H1 (cell line): Measurements from ENCODE around the gene COL27A1. TPM values are rescaled to one million over a fixed set of nuclear protein-coding genes. Genes with fewer than 3 reads are reported as not detected.

Experiments
- CTCF ChIA-PET: fragments of 300-600 bp; sonication (Branson Sonifier 250); formaldehyde crosslinking; loops from one replicate; lab custom pipeline; 2021; ENCODE audit not compliant: partially characterized antibody; lab: Charles Lee
- POLR2A ChIA-PET: fragments of 300-600 bp; sonication (Branson Sonifier 250); formaldehyde crosslinking; loops from one replicate; lab custom pipeline; 2021; ENCODE audit warnings: inconsistent platforms; ENCODE audit not compliant: partially characterized antibody; lab: Charles Lee
- DNase-seq, 2 experiments: peaks; one replicate each; pipeline versions ENCODE4 v3.0.0 to v3.0.0-alpha.2; 2010 to 2022; ENCODE audit warnings: low spot score in 2 of 2, low read depth in 1 of 2, mixed read lengths in 1 of 2
- FAIRE-seq: peaks from 2 replicates; lab custom pipeline; 2011; peaks lifted over from hg19 to GRCh38; lab: Jason Lieb, UNC
- H2AFZ ChIP-seq: 2 replicates; pipeline ENCODE4 v1.8.1; 2012; ENCODE audit warnings: low read length, inconsistent platforms
- H2AK5ac ChIP-seq: 2 replicates; pipeline ENCODE4 v1.6.1; 2013; ENCODE audit warnings: low read depth, low read length
- H2BK120ac ChIP-seq: replicated peaks from 2 replicates; pipeline ENCODE3; 2013; ENCODE audit warnings: low read depth, low read length, inconsistent platforms
- H2BK12ac ChIP-seq: 2 replicates; pipeline ENCODE4 v1.6.1; 2013; ENCODE audit warnings: low read depth, low read length
- H2BK15ac ChIP-seq: 2 replicates; pipeline ENCODE4 v1.6.1; 2013; ENCODE audit warnings: low read length
- H2BK20ac ChIP-seq: 2 replicates; pipeline ENCODE4 v1.6.1; 2013; ENCODE audit warnings: low read length
- H2BK5ac ChIP-seq: 2 replicates; pipeline ENCODE4 v1.6.1; 2013; ENCODE audit warnings: low read depth, low read length
- H3K14ac ChIP-seq: 2 replicates; pipeline ENCODE4 v1.6.1; 2013; ENCODE audit warnings: inconsistent platforms; ENCODE audit not compliant: insufficient read length
- H3K18ac ChIP-seq: 2 replicates; pipeline ENCODE4 v1.6.1; 2013; ENCODE audit warnings: low read length; ENCODE audit errors: extremely low read depth
- H3K23ac ChIP-seq: 2 replicates; pipeline ENCODE4 v1.6.1; 2013; ENCODE audit warnings: inconsistent platforms; ENCODE audit not compliant: insufficient read length
- H3K23me2 ChIP-seq: 2 replicates; pipeline ENCODE4 v1.6.1; 2013; ENCODE audit warnings: low read depth, low read length
- H3K27ac ChIP-seq: 2 replicates; pipeline ENCODE4 v1.6.1; 2011; ENCODE audit warnings: low read depth, low read length, inconsistent platforms
- H3K27me3 ChIP-seq, 4 experiments: replicated peaks in 1 of 4; 1 replicate in 1 of 4; 2 replicates in 3 of 4; pipeline versions ENCODE4 v1.6.1 to v1.8.1; 2011 to 2013; ENCODE audit warnings: low read length in 3 of 4, mild to moderate bottlenecking in 3 of 4, inconsistent platforms in 2 of 4, mixed read lengths in 2 of 4, moderate library complexity in 1 of 4; ENCODE audit not compliant: control insufficient read depth in 3 of 4, insufficient read depth in 3 of 4; ENCODE audit errors: extremely low read depth in 1 of 4
- H3K36me3 ChIP-seq, 4 experiments: 2 replicates each; pipeline versions ENCODE4 v1.6.1 to v1.8.1; 2011 to 2013; ENCODE audit warnings: mild to moderate bottlenecking in 4 of 4, low read length in 3 of 4, moderate library complexity in 2 of 4, control low read depth in 1 of 4, inconsistent platforms in 1 of 4; ENCODE audit not compliant: insufficient read depth in 4 of 4, control insufficient read depth in 2 of 4
- H3K4ac ChIP-seq: replicated peaks from 2 replicates; pipeline ENCODE3; 2013; ENCODE audit warnings: low read length, low read depth, mixed read lengths, inconsistent platforms; ENCODE audit not compliant: insufficient read length
- H3K4me1 ChIP-seq, 4 experiments: replicated peaks in 1 of 4; 1 replicate in 1 of 4; 2 replicates in 3 of 4; pipeline versions ENCODE4 v1.6.1 to v1.8.1; 2011 to 2013; ENCODE audit warnings: low read length in 3 of 4, inconsistent platforms in 2 of 4, mixed read lengths in 1 of 4; ENCODE audit not compliant: insufficient read depth in 4 of 4, control insufficient read depth in 3 of 4
- H3K4me2 ChIP-seq, 2 experiments: 2 replicates each; pipeline versions ENCODE4 v1.6.1 to v1.8.1; 2011 to 2013; ENCODE audit warnings: low read depth in 2 of 2, low read length in 2 of 2, control low read depth in 1 of 2, inconsistent platforms in 1 of 2, mild to moderate bottlenecking in 1 of 2; ENCODE audit not compliant: insufficient read depth in 1 of 2
- H3K4me3 ChIP-seq, 4 experiments: fragments of 200-600, 300-600 bp in 1 of 4; sonication (generic), shearing (Covaris generic), sonication (Bioruptor Twin) in 1 of 4; 2 replicates each; pipeline versions ENCODE4 v1.5.1 to v1.8.1; 2011 to 2016; ENCODE audit warnings: low read length in 4 of 4, low read depth in 3 of 4, control low read depth in 2 of 4, inconsistent platforms in 2 of 4, mild to moderate bottlenecking in 2 of 4, mixed read lengths in 1 of 4, moderate library complexity in 1 of 4; ENCODE audit not compliant: insufficient read depth in 2 of 4; ENCODE audit errors: extremely low read depth in 1 of 4
- H3K56ac ChIP-seq: replicated peaks from 2 replicates; pipeline ENCODE3; 2013; ENCODE audit warnings: low read depth, mild to moderate bottlenecking, mixed read lengths, low read length, inconsistent platforms; ENCODE audit not compliant: insufficient read length
- H3K79me1 ChIP-seq: 2 replicates; pipeline ENCODE4 v1.6.1; 2013; ENCODE audit warnings: low read depth, low read length, control low read depth
- H3K79me2 ChIP-seq, 2 experiments: 2 replicates each; pipeline versions ENCODE4 v1.6.1 to v1.8.1; 2012 to 2013; ENCODE audit warnings: low read length in 2 of 2, mild to moderate bottlenecking in 2 of 2, inconsistent platforms in 1 of 2; ENCODE audit not compliant: insufficient read depth in 2 of 2, control insufficient read depth in 1 of 2
- H3K9ac ChIP-seq, 4 experiments: replicated peaks in 1 of 4; 1 replicate in 1 of 4; 2 replicates in 3 of 4; pipeline versions ENCODE4 v1.6.1 to v1.8.1; 2011 to 2013; ENCODE audit warnings: low read depth in 3 of 4, low read length in 3 of 4, control low read depth in 2 of 4, mild to moderate bottlenecking in 2 of 4, moderate library complexity in 2 of 4, inconsistent platforms in 1 of 4; ENCODE audit errors: extremely low read depth in 1 of 4
- H3K9me3 ChIP-seq, 2 experiments: 2 replicates each; pipeline versions ENCODE4 v1.6.1 to v1.8.1; 2012 to 2013; ENCODE audit warnings: mild to moderate bottlenecking in 2 of 2, moderate library complexity in 2 of 2, control low read depth in 1 of 2, inconsistent platforms in 1 of 2, low read depth in 1 of 2, low read length in 1 of 2, mixed read lengths in 1 of 2; ENCODE audit not compliant: insufficient read depth in 2 of 2
- H4K20me1 ChIP-seq, 2 experiments: replicated peaks in 1 of 2; 2 replicates each; pipeline versions ENCODE3 to v1.8.1; 2011 to 2013; ENCODE audit warnings: inconsistent platforms in 2 of 2, low read length in 2 of 2, mild to moderate bottlenecking in 1 of 2; ENCODE audit not compliant: insufficient read depth in 2 of 2, control insufficient read depth in 1 of 2
- H4K5ac ChIP-seq: 2 replicates; pipeline ENCODE4 v1.6.1; 2013; ENCODE audit warnings: low read length, low read depth, mixed read lengths, inconsistent platforms; ENCODE audit not compliant: insufficient read length
- H4K8ac ChIP-seq: 2 replicates; pipeline ENCODE4 v1.8.0; 2013; ENCODE audit warnings: mild to moderate bottlenecking, moderate library complexity, low read length, inconsistent platforms; ENCODE audit not compliant: insufficient read depth; ENCODE audit errors: extremely low read depth
- H4K91ac ChIP-seq: replicated peaks from 2 replicates; pipeline ENCODE3; 2013; ENCODE audit warnings: low read length, mixed read lengths, inconsistent platforms; ENCODE audit not compliant: insufficient read length
- ASH2L ChIP-seq: fragments of 200-600, 300-600 bp; sonication (generic); IDR thresholded peaks from one replicate; pipeline ENCODE4 v1.7.1; 2017; ENCODE audit warnings: low read length
- CHD2 ChIP-seq: IDR thresholded peaks from 2 replicates; pipeline ENCODE4 v1.6.1; 2012; ENCODE audit warnings: low read length, improper control_type of control experiment
- JUN ChIP-seq: IDR thresholded peaks from 2 replicates; pipeline ENCODE4 v1.6.1; 2011; ENCODE audit warnings: low read depth, mild to moderate bottlenecking, improper control_type of control experiment, low read length
- WGBS, 2 experiments: shearing (Covaris generic) in 1 of 2; methylation state at CpG; one replicate each; pipeline versions ENCODE4 v1.1.6 to v1.1.7; 2013 to 2015; ENCODE audit warnings: low lambda C conversion rate in 2 of 2, mixed read lengths in 2 of 2, inconsistent platforms in 1 of 2, low coverage in 1 of 2, missing lambda C conversion rate in 1 of 2; ENCODE audit not compliant: insufficient replicate concordance in 2 of 2, insufficient coverage in 1 of 2, insufficient read length in 1 of 2; ENCODE audit errors: extremely low coverage in 1 of 2, missing lambda C conversion rate in 1 of 2; 5-methylcytosine and 5-hydroxymethylcytosine counted together
- polyA plus RNA-seq, 7 experiments: library from polyadenylated mRNA; depleted of rRNA in 3 of 7; stranded (reverse) in 5 of 7; unstranded in 2 of 7; fragments of >200 nt in 5 of 7; fragments of 200-250 nt in 2 of 7; gene quantifications; 1 replicate in 5 of 7; 2 replicates in 1 of 7; 4 replicates in 1 of 7; pipeline versions ENCODE4 v1.2.1 to v1.2.3, GENCODE V29; 2011 to 2013; ENCODE audit warnings: missing spikeins in 2 of 7, mixed read lengths in 2 of 7
- total RNA-seq: library from RNA; stranded (reverse); fragmentation: NEBNext Ultra II Directional; extraction: Animal tissue kit (Norgen Biotek cat#: 25700); gene quantifications from 2 replicates; pipeline ENCODE4 v1.2.1, GENCODE V29; 2021

The COL27A1 gene
- total and polyA plus RNA-seq, 2 of the 8 experiments (the other 6 are each of a cell fraction or from before 2014, with no cell fraction given): 15.1 to 22.8 TPM

DNA sequence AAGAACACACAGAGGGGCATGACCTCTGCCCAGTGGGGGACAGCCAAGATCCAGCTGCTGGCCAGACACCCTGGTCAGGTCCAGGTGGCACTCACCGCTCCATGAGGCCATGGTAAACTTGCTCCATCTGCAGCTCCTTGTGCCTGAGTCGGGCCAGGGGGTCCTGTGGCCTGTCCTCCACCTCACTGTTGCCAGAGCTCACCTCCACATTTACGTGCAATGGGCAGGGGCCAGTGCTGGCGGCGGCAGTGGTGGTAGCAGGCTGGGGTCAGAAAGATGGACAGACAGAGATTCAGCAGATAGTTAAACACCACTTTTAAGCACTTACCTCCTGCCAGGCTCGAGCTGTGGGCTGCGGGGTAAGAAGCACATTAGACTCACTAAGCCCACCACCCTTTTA, 204.5 kb downstream of the COL27A1 start:
- Histone ChIP-seq H3K79me2 (no peaks in the 10 kb centered on the region), H3K79me1 (no peaks in the 10 kb centered on the region), H4K5ac (no peak overlapping the region), H3K4me1 (no peaks in the 10 kb centered on the region), H3K4me2 (no peak overlapping the region), H2BK12ac (no peak overlapping the region), H2BK15ac (no peak overlapping the region), H3K14ac (no peak overlapping the region), H3K36me3 (peaks cover 16 to 65% (median 54%) of the 10 kb centered on the region in 4 experiments), H3K56ac (no peak overlapping the region), H4K8ac (no peak overlapping the region), H3K27ac (no peak overlapping the region), H3K4me3 (no peak overlapping the region), H3K4ac (no peak overlapping the region), H3K9me3 (no peaks in the 10 kb centered on the region), H3K23ac (no peak overlapping the region), H2BK120ac (no peak overlapping the region), H3K27me3 (no peaks in the 10 kb centered on the region), H4K91ac (no peak overlapping the region), H2BK20ac (no peak overlapping the region), H3K18ac (no peak overlapping the region), H3K23me2 (no peaks in the 10 kb centered on the region), H2AK5ac (no peak overlapping the region), H2BK5ac (no peak overlapping the region), H2AFZ (no peak overlapping the region), H3K9ac (no peak overlapping the region), H4K20me1 (peaks cover 0 to 5% of the 10 kb centered on the region in 2 experiments)
- 90% methylated on average over 7 of the region's 7 CpGs; no CpG with 5 or more reads in 1 of the 2 experiments for WGBS, 2 experiments
- POLR2A ChIA-PET: interaction anchor here (1.1 to 1.3 kb wide), 2 partner anchors 12 to 23 kb away, joined by 3 read pairs; no protein-coding TSS in a partner anchor
- TF ChIP-seq JUN (no peak), ASH2L (no peak), CHD2 (no peak)
- DNase-seq (no peak), FAIRE-seq (no peak)
- CTCF ChIA-PET: interaction anchor here (0.7 to 1.2 kb wide), 3 partner anchors 20 to 267 kb away, joined by 3 to 4 read pairs (median 3); no protein-coding TSS in a partner anchor
